IPS-NIHi11 (cell line): ENCODE data around the gene C15orf61.

Source experiments
- DNase-seq: peaks from one replicate; pipeline ENCODE4 v3.0.0; 2012; ENCODE audit warnings: mixed read lengths, low spot score

Gene C15orf61

GRCh38 chr15:67515090-67515489 is 5.8 kb upstream of the C15orf61 start:
- no peak for DNase-seq

GRCh38 chr15:67515557-67515956 is 5.4 kb upstream of the C15orf61 start:
- no peak for DNase-seq

GRCh38 chr15:67520321-67521028 is 456 bp upstream of the C15orf61 start:
- DNase-seq = no peak

GRCh38 chr15:67521783-67522568 is 1.0 kb downstream of the C15orf61 start:
- DNase-seq = no peak

GRCh38 chr15:67523330-67523729 is 2.4 kb downstream of the C15orf61 start:
- DNase-seq = no peak

GRCh38 chr15:67524235-67524634 is 3.3 kb downstream of the C15orf61 start:
- no peak for DNase-seq

- no peak for DNase-seq
Observed at GRCh38 chr15:67528513-67528912, 7.6 kb downstream of the C15orf61 start.

GRCh38 chr15:67531379-67531914 is 10.5 kb downstream of the C15orf61 start:
- no peak for DNase-seq

GRCh38 chr15:67533873-67534272 is 12.9 kb downstream of the C15orf61 start:
- DNase-seq = no peak

GRCh38 chr15:67534360-67534759 is 13.4 kb downstream of the C15orf61 start:
- no peak for DNase-seq

GRCh38 chr15:67537771-67538170 is 16.8 kb downstream of the C15orf61 start:
- DNase-seq = no peak

GRCh38 chr15:67542420-67543347 is 21.8 kb downstream of the C15orf61 start, which contains the start of gene MAP2K5:
Gene MAP2K5 (plus strand): TSS chr15:67542703. CDS start chr15:67543336, 633 bp downstream.
- peak; percentile 86 for DNase-seq

- DNase-seq = no peak
Observed at GRCh38 chr15:67543348-67543718, 22.4 kb downstream of the C15orf61 start.

GRCh38 chr15:67544475-67544874 is 23.5 kb downstream of the C15orf61 start:
- no peak for DNase-seq

GRCh38 chr15:67545864-67546263 is 24.9 kb downstream of the C15orf61 start:
- DNase-seq = no peak

GRCh38 chr15:67547064-67547463 is 26.1 kb downstream of the C15orf61 start:
- DNase-seq = no peak

- no peak for DNase-seq
Observed at GRCh38 chr15:67547836-67548235, 26.9 kb downstream of the C15orf61 start.

- no peak for DNase-seq
Observed at GRCh38 chr15:67548236-67548852, 27.4 kb downstream of the C15orf61 start.

- peak; percentile 71 for DNase-seq
Observed at GRCh38 chr15:67548862-67549651, 28.1 kb downstream of the C15orf61 start.

GRCh38 chr15:67549736-67550135 is 28.8 kb downstream of the C15orf61 start:
- DNase-seq = no peak

GRCh38 chr15:67550522-67550921 is 29.6 kb downstream of the C15orf61 start:
- DNase-seq = no peak
